ENCODE measurements around the gene TMEM44.
"Not testable (repeated sequence)": the region's sequence is repeated elsewhere in the genome, so short reads cannot be mapped to it uniquely, and the experiment has no call there.

The TMEM44 gene

DNA sequence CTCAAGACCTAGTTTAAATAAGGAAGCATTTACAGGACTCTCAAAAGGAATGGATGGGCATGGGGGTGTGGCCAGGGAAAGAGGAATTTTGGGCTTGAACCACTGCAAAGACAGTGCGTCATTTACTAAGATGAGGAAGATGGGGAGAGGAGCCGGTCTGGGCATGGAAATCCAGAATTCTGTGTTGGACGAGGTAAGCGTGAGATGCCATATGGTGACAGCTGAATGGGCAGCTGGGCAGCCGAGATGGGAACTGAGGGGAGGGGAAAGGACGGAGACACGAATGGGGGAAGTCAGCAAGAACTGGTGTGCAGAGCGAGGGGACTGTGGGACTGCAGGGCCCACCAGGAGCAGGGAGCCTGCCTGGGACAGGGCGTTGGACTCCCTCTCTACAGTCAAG, 24.2 kb downstream of the TMEM44 start:
- no peak for DNase-seq

DNA sequence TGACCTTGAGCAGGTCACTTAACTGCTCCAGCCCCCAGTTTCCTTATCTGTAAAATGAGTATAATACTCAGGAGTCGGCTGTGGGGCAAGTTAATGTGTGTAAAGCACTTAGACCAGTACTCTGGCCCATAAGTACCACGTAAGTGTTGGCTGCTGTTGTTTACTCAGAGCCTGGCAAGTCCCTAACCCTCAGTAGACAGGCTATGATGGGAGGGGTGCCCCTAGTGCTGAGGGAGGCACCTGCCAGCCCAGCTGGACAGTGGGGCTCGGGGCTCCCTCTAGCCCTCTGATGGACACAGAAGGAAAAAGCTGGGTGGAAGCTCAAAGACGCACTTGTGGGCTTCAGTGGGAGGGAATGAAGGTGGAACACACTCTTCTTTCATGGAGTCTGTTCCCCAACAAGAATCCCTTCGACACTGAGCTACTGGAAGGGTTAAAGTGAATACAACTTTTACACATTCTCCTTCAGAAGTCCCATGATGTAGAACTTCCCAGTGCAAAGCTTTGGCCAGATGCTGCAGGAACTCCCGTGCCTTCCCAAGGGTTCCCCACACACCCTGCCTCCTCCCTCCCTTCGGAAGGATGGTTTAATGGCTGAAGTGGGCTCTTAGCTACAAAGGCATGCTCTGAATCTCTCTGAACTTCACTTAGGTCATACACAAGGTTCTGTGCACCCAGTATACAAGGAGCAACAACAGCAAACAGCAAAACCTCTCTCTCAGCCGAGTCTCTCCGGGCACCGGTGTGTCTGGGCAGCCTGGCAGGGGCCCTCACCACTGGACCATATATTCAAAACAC, 25.4 kb downstream of the TMEM44 start:
- DNase-seq, result no peak

DNA sequence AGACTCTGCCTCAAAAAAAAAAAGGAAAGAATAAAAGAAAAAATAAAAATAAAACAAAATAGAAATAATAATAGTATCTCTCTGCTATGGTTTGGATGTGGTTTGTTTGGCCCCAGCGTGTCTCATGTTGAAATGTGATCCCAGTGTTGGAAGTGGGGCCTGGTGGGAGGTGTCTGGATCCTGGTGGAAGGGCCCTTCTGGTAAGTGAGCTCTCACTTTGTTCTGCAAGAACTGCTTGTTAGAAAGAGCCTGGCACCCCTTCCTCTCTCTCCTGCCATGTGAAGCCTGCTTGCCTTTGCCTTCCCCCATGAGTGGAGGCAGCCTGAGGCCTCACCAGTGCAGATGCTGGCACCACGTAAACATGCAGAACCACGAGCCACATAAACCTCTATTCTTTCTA, 26.3 kb downstream of the TMEM44 start:
- DNase-seq, result no peak

DNA sequence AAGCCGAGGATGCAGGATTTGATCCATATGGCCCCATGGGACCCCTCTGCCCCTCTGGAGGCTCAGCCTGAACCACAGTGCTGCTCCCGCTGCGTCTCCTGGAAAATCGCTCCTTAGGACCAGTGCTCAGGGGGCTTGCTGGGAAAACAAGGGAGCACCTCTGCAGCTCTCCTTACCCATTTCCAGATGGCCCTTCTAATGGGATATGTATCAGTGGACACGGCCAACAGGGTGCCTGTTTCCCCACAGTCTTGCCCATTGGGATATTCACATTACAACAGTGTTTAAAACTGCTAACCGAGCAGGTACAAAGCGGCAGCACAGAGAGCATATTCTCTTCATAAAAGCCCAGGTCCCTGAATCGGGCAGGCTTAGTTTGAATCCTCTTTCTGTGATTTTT, 27.1 kb downstream of the TMEM44 start:
- no peak for DNase-seq

DNA sequence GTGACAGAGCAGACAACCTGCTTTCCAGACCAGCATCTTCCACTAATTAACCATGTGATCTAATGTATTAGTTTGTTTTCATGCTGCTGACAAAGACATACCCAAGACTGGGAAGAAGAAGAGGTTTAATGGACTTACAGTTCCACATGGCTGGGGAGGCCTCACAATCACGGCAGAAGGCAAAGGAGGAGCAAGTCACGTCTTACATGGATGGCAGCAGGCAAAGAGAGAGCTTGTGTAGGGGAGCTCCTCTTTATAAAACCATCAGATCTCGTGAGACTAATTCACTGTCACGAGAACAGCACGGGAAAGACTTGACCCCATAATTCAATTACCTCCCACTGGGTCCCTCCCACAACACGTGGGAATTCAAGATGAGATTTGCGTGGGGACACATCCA, 27.9 kb downstream of the TMEM44 start:
- not testable (repeated sequence) for DNase-seq

DNA sequence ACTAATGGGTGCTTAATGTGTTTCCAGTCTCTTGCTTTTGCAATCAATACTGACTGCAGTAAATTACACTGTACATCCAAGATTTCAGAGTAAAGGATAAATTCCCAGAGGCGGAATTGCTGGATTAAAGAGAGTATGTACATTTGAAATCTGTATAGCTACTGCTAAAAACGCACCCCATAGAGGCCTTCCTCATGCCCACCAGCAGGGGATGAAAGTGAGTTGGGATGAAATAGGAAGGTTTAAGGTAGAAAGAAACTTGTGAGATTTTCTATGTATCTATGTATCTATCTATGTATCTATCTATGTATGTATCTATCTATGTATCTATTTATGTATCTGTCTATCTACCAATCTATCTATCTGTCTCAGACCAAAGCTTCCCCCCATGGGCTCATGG, 28.4 kb downstream of the TMEM44 start:
- DNase-seq, result no peak

DNA sequence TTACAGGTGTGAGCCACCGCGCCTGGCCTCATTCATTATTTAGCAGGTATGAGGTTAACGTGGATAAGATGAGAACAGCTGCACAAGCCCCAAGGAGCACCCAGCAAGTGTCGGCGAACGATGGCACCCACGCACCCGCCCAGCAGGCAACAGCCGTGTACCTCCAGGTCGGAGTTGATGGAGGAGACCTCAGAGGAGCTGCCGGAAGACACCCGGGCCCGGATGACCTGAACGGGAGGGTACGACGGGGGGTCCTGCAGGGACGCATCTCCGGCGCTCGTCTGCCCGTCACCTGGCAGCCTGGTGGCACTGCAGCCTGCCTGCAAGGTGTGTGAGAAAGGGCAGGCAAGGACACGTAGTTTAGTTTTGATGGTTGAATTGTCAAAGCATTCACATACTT, 29.1 kb downstream of the TMEM44 start:
- DNase-seq, result no peak

DNA sequence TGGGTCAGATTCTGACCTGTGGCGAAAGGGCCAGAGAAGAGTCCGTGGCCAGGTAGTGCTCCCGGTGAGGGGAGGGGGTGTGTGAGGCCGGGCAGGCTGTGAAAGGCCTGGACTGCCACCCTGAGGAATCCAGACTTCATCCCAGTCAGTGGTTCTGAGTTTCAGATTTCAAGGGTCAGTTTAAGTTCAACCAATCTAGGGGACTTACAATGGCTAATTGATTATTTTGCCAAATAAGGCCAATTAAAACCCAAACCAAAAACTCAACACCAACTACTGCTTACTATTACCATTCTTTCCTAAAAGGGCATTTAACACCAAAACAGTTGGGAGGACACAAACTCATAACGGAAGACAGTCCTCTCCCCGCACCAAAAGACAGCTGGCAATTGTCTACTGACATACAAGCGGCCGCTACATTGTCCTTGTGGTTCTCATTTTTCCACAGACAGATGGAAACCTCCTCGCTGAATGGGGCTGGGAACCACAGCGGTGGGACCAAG, 30.5 kb downstream of the TMEM44 start:
- DNase-seq, result no peak

DNA sequence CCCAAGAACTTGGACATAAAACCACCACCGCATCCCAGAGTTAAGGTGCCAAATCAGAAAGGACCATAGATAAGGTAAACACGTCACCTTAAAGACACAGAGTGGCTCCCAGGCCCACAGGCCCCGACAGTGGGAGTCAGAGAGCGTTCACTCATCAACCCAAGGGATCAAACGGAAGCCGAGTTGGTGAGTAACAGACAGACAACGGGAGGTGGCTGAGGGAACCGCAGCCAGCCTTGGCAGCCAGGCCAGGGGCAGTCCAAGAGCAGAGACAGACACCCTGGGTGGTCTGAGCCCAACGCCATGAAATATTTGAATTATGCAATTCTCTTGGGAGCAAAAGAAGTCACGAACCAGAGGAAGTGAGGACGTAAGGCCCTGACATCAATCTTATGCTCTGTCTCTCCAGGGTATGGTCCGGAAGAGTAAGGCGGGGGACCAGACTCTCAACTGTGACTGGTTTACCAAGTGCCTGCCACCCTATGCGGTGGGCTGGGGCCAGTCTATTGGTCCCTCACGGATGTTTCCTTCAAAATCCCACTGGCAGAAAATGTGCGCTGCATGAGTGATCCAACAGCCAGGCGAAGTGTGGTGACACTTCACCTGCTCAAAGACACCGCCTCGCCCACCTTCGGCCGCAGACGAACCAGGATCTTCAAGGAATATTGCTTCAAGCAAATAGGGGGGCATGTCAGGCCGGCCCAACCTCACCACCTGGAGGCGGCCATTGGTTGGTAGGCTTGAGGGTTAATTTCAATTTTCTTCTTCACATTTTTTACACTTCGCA, 34.3 kb downstream of the TMEM44 start:
- DNase-seq, result no peak

DNA sequence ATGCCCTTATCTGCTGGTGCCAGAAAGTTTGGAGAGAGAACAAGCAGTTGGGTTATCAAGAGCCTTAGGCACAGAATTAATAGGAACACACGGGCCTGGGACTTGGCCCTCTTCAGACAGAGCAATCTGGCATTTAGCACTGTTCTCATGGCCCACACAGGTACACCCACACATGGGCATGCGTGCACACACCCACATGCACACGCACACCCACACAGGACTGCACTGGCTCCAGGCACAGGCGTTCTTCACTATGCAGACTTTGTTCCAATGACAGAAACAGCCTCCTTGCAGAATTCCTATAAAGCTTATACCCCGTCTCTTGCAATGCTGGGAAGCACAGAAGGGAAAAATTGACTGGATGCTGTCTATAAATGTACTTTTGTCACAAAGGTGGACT, 36.3 kb downstream of the TMEM44 start:
- DNase-seq, result no peak

DNA sequence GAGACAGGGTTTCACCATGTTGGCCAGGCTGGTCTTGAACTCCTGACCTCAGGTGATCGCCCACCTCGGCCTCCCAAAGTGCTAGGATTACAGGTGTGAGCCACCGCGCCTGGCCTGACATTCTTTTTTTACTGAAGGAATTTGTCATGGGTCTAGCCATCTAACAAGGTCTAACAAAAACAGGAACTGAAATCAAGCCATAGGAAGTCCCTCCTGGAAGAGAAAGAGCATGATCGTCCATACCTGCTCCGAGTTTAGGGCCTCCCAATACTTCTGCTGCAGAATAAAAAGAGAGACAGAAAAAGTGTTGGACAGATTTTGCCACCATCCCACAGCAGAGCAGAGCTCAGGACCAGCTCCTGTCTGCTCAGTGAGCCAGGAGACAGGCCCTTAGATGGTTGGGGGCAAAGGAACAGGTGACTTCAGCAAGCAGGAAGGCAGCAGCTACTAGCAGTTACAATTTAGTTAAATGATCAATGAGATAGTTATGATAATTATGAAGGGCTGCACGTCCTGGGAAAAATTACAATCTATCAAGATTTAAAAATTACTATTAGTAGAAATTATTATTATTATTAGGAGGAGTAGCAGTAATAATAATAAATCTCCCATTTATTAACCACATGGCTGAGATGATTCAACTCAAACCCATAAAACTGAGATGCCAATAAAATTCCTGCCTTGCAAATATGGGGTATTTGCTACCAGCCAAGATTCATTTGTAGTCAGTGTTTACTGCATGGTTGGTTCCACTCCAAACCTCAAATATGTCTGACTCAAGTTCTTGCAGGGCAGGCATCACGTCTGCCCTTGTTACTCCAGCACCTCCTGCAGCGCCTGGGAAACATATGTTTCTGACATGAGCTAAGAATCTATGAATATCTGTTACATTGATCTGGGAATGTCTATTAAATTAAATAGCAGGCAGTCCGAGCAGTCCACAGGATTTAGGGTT, 40.1 kb downstream of the TMEM44 start:
- no peak for DNase-seq

DNA sequence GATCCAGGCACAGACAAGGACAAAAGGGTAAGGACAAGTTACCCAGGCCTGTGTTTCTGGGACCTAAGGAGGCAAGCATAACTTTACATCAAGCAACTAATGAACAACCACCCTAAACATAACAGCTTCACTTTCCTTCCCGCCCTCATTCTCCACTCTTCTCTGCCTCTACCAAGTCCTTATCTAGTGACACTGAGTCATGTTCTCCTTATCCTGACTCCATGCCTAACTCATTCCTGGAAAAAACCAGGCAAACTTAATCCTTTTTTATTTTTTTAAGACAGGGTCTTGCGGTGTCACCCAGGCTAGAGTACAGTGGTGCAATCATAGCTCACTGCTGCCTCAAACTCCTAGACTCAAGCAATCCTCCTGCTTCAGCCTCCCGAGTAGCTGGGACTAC, 44.5 kb downstream of the TMEM44 start:
- DNase-seq, result no peak

DNA sequence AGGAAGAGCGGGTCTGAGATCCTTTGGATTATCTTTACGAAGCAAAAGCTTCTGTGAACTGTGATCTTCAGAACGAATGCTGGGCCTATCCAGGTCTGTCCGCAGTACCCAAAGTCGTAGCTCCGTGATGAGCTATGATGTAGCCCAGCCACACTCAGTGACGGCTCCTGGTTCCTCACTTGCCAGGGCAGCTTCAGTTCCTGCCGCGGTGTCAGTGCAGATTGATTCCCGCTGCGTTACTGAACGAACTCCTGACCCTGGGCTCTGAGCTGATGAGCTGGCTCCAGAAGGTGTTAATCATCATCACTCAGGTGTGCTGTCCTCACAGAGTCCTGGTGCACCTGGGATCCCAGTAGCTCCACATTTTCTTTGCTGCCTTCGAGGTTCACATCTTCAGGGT, 45.0 kb downstream of the TMEM44 start:
- no peak for DNase-seq

DNA sequence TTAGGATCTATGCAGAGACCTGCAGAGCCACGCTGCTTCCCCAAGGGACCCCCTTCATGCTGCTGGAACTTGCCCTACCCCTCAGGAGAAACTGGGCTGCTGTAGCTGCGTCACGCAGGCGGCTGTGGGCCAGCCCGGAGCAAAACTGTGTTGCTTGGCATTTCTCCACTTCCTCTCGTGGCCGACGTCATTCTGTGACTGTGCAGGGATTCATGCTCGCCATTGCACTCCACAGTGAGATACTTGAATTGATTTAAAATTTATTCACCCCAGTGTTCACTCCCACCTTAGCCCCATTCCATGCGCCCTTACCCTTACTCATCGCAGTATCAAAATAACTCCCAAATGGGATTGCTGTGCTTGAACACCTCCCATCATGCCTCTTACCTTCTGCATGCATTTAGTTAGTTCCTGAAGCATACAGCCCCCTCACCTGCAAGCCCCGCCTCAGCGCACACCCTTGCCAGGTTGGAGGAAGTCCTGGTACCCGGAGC, 45.7 kb downstream of the TMEM44 start:
- no peak for DNase-seq

DNA sequence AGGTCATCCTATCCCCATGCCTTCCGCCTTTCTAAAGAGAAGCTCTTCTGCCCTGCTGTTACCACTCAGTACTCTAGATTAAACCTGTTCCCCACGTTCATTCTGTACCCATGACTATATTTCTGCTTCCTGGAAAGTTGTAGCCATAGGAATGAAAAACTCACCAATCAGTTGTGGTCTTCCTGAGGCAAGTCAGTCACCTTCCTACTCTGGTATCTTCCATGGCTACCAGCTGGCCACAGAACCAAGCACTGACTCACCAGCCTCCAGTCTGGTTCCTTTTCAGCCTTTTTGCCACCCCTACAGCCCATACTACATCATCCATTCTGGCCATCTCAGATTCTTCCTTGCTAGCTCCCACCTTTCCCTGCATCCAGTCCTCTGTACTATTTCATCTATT, 46.4 kb downstream of the TMEM44 start:
- peak; percentile 14 for DNase-seq

DNA sequence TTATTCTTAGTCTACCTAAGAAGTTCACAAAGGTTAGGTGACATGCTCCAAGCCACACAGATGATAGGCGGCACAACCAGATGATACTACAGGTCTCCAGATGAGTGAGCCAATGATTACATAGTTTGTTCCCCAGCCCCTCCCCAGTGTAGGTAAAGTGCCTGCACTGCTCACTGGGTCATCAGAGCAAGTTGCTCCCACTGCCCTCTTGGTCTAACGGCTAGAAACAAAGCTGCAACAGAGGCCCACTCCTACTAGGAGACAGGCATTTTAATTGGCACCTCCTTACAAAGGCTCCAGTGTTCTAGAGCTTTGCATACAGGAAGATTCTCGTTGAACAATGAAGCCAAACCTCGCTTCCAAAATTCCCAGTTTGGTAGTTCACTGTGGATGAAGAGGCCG, 47.3 kb downstream of the TMEM44 start:
- no peak for DNase-seq

DNA sequence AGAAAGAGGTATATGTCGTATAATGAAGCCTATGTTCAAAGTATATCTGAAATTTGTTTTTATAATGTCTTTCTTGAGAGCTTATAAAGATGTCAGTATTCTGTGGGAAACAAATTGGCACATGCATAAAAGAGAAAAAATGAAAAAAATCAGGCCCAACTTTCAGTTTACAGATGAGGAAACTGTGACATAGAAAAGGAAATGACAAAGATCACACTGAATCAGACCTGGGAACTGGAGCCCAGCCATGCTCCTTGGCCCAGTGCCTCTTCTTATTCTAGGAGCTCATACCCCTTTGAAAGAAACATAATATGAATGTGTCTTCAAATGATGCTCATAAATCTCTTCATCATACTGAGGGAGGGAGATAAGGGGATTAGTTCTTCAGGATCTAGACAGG, 48.4 kb downstream of the TMEM44 start:
- DNase-seq, result peak; percentile 68

DNA sequence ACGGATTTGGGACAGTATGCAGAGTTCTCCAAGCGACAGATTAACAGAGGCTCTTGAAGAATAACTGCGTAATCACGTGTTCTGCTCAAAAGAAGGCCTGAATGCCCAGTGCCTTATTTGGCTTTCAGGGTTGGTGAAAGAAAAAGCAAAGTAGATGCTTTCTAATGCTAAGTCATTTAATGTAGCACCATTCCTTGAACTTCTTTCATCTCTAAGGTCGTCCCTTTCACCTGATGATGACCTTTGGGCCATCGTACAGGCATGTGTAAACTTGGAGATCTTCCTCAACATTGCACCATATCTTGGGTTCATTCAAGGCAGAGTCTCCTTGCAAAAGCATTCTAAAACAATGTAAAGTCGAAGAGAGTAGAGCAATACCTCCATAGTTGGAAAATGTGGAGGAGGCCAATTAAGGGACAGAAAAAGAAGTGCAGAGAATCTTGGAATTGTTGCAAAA, 48.9 kb downstream of the TMEM44 start:
- DNase-seq, result no peak

DNA sequence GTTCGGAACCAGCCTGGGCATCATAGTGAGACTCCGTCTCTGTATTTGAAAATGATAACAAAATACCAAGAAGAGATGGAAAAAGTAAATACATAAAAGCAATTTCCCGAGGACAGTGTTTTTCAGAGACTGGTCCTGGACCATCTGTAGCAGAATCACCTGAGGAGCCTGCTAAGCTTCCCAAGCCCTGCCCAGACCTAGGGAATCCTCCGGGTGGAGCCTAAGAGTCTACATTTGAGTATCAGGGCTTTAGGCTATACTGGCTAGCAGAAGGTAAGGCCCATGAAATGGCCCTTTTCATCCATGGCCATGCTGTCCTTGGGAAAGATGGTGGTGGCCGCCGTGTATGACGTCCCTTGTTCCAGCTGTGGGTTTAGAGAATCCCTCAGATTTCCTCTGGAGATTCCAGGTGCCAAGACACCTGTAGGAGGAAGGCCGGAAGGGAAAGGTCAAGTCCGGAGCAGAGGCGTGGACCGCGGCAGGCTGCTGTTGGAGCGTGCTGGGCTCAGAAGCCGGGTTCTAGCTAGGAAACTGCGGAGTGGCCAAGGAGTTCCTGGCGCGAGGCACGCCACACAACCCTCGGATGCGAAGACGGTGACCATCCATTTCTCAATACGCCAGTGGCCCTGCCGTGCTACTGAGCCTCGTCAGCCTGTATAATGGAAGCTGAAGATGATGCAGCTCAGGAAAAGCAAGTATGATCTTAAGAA, 50.9 kb downstream of the TMEM44 start:
- DNase-seq, result no peak

DNA sequence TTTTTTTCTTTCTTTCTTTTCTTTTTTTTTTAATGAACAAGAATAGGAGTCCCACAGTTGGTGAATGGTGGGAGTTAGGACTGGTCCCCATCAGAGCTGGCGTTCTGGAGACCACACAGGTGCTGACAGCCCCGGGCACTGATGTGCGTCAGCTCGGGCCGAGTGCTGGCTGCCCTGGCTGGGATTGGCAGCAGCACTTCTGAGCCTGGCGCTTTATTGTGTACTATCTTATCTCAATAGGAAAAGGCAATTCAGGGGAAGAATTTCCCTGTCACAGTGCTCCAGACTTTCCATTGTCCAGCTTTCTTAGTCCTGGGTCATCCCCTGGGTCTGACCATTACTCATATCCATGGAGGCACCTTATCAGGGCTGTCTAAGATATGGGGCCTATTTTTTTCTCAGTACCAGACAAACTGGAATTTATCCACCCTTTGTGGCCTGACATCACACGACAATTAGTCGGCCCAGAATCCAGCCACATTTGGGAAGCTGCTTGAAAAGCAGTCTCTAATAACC, 54.1 kb downstream of the TMEM44 start:
- DNase-seq, result no peak

DNA sequence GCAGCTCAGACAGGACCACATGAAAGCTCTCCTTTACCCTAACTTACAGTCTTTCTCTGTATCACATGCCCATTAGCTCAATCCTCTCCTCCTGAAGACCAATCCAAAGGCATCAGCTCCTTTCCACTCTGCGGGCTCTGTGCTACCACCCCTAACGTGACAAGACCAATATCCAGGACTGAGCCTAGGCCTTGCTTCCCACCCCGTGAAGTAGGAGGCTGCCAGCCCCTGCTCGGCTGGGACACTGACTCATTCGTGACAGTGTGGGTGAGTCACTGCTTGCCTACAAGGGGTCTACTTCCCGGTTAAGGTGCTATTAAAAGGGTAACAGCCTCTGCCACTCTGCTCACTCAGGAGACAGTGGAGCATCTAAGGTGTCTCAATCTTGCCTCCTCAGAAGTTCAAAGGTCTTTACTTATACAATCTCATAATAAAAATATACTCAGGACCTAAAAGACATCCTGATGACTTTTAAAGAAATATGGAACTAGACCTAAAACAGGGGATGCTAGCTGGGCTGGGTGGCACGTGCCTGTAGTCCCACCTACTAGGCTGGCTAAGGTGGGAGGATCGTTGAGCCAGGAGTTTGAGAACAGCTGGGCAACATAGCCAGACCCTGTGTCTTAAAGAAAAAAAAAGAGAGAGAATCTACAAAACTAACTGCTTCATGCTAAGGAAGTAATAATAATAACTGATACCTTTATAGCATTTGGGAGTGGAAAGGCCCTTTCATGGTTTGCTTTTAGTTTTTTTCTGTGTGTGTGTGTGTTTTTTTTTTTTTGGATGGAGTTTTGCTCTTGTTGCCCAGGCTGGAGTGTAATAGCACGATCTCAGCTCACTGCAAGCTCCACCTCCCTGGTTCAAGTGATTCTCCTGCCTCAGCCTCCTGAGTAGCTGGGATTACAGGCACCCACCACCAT, 55.0 kb downstream of the TMEM44 start:
- peak; percentile 50 for DNase-seq
